Common myeloid progenitor, CD34-positive (primary cell): ENCODE results near the gene OTULINL.
A peak's percentile ranks its signal among the peaks of the same experiment; 100 is the strongest.

Source experiments
- CTCF ChIA-PET: fragments of 350-600 bp; sonication (Branson Sonifier 250); formaldehyde crosslinking; loops from one replicate; lab custom pipeline; 2021; ENCODE audit warnings: antibody characterized with exemption; lab: Charles Lee
- POLR2A ChIA-PET: fragments of 350-600 bp; sonication (Branson Sonifier 250); formaldehyde crosslinking; loops from one replicate; lab custom pipeline; 2021; ENCODE audit warnings: antibody characterized with exemption; lab: Charles Lee
- DNase-seq, 3 donors: peaks; one replicate each; pipeline versions ENCODE4 v3.0.0 to v3.0.0-alpha.2; 2013
- H3K27ac ChIP-seq, 2 experiments: 1 replicate in 1 of 2; 2 replicates in 1 of 2; pipeline ENCODE4 v1.7.0; 2013; ENCODE audit warnings: inconsistent platforms in 2 of 2, low read length in 2 of 2, mild to moderate bottlenecking in 2 of 2, low read depth in 1 of 2, moderate library complexity in 1 of 2; ENCODE audit not compliant: severe bottlenecking in 2 of 2, insufficient read depth in 1 of 2, poor library complexity in 1 of 2
- H3K27me3 ChIP-seq, 5 experiments: replicated peaks in 2 of 5; 1 replicate in 3 of 5; 2 replicates in 2 of 5; pipeline versions ENCODE4 v1.6.1 to v1.7.0; 2013; ENCODE audit warnings: low read length in 4 of 5, mild to moderate bottlenecking in 2 of 5, moderate library complexity in 2 of 5, inconsistent platforms in 1 of 5; ENCODE audit not compliant: insufficient read depth in 5 of 5, control insufficient read depth in 4 of 5
- H3K36me3 ChIP-seq, 4 experiments: 1 replicate in 2 of 4; 2 replicates in 2 of 4; pipeline versions ENCODE4 v1.6.1 to v1.7.0; 2013; ENCODE audit warnings: low read length in 3 of 4, control low read depth in 1 of 4, mild to moderate bottlenecking in 1 of 4; ENCODE audit not compliant: control insufficient read depth in 4 of 4, insufficient read depth in 4 of 4
- H3K4me1 ChIP-seq, 4 experiments: 1 replicate in 3 of 4; 2 replicates in 1 of 4; pipeline versions ENCODE4 v1.6.1 to v1.7.1; 2013; ENCODE audit warnings: low read length in 3 of 4, mild to moderate bottlenecking in 3 of 4, control low read depth in 1 of 4, inconsistent platforms in 1 of 4, moderate library complexity in 1 of 4; ENCODE audit not compliant: control insufficient read depth in 4 of 4, insufficient read depth in 4 of 4; ENCODE audit errors: control extremely low read depth in 1 of 4
- H3K4me3 ChIP-seq, 7 experiments: 1 replicate in 4 of 7; 2 replicates in 3 of 7; pipeline versions ENCODE4 v1.5.1 to v1.7.0; 2013; ENCODE audit warnings: mild to moderate bottlenecking in 7 of 7, low read length in 6 of 7, moderate library complexity in 6 of 7, inconsistent platforms in 2 of 7, low read depth in 2 of 7, control low read depth in 1 of 7; ENCODE audit not compliant: insufficient read depth in 4 of 7, control insufficient read depth in 1 of 7; ENCODE audit errors: extremely low read depth in 1 of 7
- H3K9me3 ChIP-seq, 5 experiments: 1 replicate in 4 of 5; 2 replicates in 1 of 5; pipeline versions ENCODE4 v1.6.1 to v1.7.1; 2013; ENCODE audit warnings: low read length in 4 of 5, mild to moderate bottlenecking in 2 of 5, inconsistent platforms in 1 of 5, low read depth in 1 of 5, moderate library complexity in 1 of 5; ENCODE audit not compliant: control insufficient read depth in 4 of 5, insufficient read depth in 2 of 5; ENCODE audit errors: control extremely low read depth in 1 of 5
- WGBS: methylation state at CpG from one replicate; pipeline ENCODE4 v1.1.5; 2013; ENCODE audit not compliant: insufficient coverage; 5-methylcytosine and 5-hydroxymethylcytosine counted together

OTULINL gene

GRCh38 chr5:14576206-14576605, 5.4 kb upstream of the OTULINL start:
- WGBS, result over 99% methylated on average over 6 of the region's 7 CpGs
- Histone ChIP-seq H3K27me3 (no peaks in the 10 kb centered on the region), H3K36me3 (no peaks in the 10 kb centered on the region), H3K4me3 (no peak overlapping the region), H3K4me1 (peaks cover 0 to 19% (median 4%) of the 10 kb centered on the region in 4 experiments), H3K27ac (no peak overlapping the region), H3K9me3 (peaks cover 0 to 5% (median 0%) of the 10 kb centered on the region in 5 experiments)
- CTCF ChIA-PET, result interaction anchor here (0.6 kb wide), 1 partner anchor 20 kb away, joined by 3 read pairs; no protein-coding TSS in a partner anchor
- POLR2A ChIA-PET, result no interaction called here
- DNase-seq, result no peak

GRCh38 chr5:14577079-14577725, 4.4 kb upstream of the OTULINL start:
- WGBS, result 97% methylated on average over 39 of the region's 40 CpGs
- Histone ChIP-seq H3K4me1 (peaks cover 0 to 22% (median 5%) of the 10 kb centered on the region in 4 experiments), H3K36me3 (no peaks in the 10 kb centered on the region), H3K9me3 (peaks cover 0 to 5% (median 0%) of the 10 kb centered on the region in 5 experiments), H3K4me3 (no peak overlapping the region), H3K27me3 (no peaks in the 10 kb centered on the region), H3K27ac (no peak overlapping the region)
- no peak for DNase-seq
- ChIA-PET CTCF (interaction anchor here (0.9 kb wide), 1 partner anchor 32 kb away, joined by 3 read pairs; no protein-coding TSS in a partner anchor), POLR2A (no interaction called here)

GRCh38 chr5:14577971-14578370, 3.6 kb upstream of the OTULINL start:
- no peaks in the 10 kb centered on the region for H3K36me3 ChIP-seq
- WGBS, result 100% methylated on average over 3 of the region's 4 CpGs
- H3K4me3 ChIP-seq, result no peak overlapping the region
- no peak for DNase-seq
- H3K9me3 ChIP-seq, result no peaks in the 10 kb centered on the region
- ChIA-PET POLR2A (no interaction called here), CTCF (interaction anchor here (0.9 kb wide), 1 partner anchor 33 kb away, joined by 3 read pairs; no protein-coding TSS in a partner anchor)
- H3K4me1 ChIP-seq, result peaks cover 0 to 29% (median 8%) of the 10 kb centered on the region in 4 experiments
- H3K27ac ChIP-seq, result no peak overlapping the region
- no peaks in the 10 kb centered on the region for H3K27me3 ChIP-seq

- Histone ChIP-seq H3K4me1 (peaks cover 0 to 34% (median 5%) of the 10 kb centered on the region in 4 experiments), H3K4me3 (no peak overlapping the region), H3K27ac (no peak overlapping the region), H3K9me3 (no peaks in the 10 kb centered on the region), H3K36me3 (no peaks in the 10 kb centered on the region), H3K27me3 (no peaks in the 10 kb centered on the region)
- 100% methylated on average over 3 of the region's 7 CpGs for WGBS
- ChIA-PET CTCF (interaction anchor here (0.9 kb wide), 1 partner anchor 10 kb away, joined by 3 read pairs; no protein-coding TSS in a partner anchor), POLR2A (no interaction called here)
- DNase-seq, result no peak
These were observed 2.3 kb upstream of the OTULINL start for GRCh38 chr5:14579246-14579645.

GRCh38 chr5:14579731-14580397, 1.7 kb upstream of the OTULINL start:
- no peak for DNase-seq
- no peak overlapping the region for H3K27ac ChIP-seq
- H3K4me3 ChIP-seq, result no peak overlapping the region
- H3K36me3 ChIP-seq, result no peaks in the 10 kb centered on the region
- 100% methylated on average over 1 of the region's 4 CpGs for WGBS
- H3K9me3 ChIP-seq, result no peaks in the 10 kb centered on the region
- H3K27me3 ChIP-seq, result no peaks in the 10 kb centered on the region
- peaks cover 0 to 30% (median 5%) of the 10 kb centered on the region in 4 experiments for H3K4me1 ChIP-seq
- ChIA-PET CTCF (interaction anchor here (0.9 kb wide), 1 partner anchor 10 kb away, joined by 3 read pairs; no protein-coding TSS in a partner anchor), POLR2A (no interaction called here)

- Histone ChIP-seq H3K27me3 (no peaks in the 10 kb centered on the region), H3K4me3 (no peak overlapping the region), H3K36me3 (no peaks in the 10 kb centered on the region), H3K9me3 (no peaks in the 10 kb centered on the region), H3K27ac (no peak overlapping the region), H3K4me1 (peaks cover 0 to 25% (median 5%) of the 10 kb centered on the region in 4 experiments)
- ChIA-PET CTCF (no interaction called here), POLR2A (no interaction called here)
- WGBS, result 88% methylated on average over 6 of the region's 6 CpGs
- DNase-seq, result peak in 2 of 3 donors; percentile 28 to 33
These were observed 1.1 kb upstream of the OTULINL start for GRCh38 chr5:14580398-14581034.
